ENCODE data around the gene STK36.
A peak's percentile ranks its signal among the peaks of the same experiment; 100 is the strongest.

STK36 gene

DNA sequence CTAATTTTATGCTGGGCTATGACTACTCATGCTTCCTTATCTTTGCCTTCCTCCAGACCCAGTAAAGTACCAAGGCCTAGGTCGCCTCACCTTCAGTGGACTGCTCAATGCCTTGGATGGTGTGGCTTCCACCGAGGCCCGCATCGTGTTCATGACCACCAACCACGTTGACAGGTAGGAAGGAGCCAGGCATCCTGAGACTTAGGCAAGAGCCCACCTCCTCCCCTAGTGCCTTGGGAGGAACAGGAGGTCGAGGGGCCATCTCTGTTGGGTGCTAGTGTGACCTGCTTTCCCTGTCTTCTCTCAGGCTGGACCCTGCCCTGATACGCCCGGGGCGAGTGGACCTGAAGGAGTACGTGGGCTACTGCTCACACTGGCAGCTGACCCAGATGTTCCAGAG lies 9.1 kb upstream of the STK36 start:
- no peak for DNase-seq (ENCODE audit: low read depth in 2 of 2)

DNA sequence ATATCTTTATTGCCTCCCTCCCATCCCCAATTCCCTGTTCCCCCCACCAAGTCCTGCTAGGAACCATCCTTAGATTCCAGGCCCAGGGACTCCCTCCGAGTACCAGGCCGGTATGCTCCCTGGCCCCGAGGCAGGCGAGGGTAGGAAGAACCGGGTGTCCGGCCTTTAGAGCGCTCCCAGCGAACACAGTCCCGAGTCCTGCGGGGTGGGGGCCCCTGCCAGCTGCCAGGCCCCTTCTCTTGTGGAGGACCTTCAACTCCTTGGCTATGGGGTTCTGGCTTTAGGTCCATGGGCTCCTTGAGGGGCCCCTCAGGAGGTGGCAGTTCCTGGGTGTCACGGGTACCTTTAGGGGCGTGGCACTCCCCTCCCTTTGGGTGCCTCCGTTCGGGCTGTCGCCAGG lies 8.0 kb upstream of the STK36 start:
- no peak for DNase-seq (ENCODE audit: low read depth in 2 of 2)

DNA sequence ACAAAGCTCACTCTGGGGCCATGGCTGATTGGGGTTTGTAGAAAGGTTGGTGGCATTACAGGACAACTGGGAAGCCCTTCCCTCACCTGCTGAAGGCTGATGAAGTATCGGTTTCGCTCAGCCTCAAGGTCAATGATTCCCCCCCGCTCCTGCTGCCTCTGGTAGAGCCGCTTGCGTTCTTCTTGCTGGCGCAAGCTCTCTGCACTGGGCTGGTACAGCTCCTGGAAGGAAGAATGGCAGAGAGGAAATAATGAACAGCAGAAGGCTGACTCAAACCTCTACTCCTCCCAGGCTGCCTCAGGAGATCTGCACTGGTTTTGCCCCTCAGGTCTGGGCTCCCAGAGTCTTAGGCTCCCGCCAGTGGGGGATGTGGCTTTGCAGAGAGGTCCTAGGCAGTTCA lies 7.2 kb upstream of the STK36 start:
- DNase-seq (ENCODE audit: low read depth in 2 of 2): no peak

DNA sequence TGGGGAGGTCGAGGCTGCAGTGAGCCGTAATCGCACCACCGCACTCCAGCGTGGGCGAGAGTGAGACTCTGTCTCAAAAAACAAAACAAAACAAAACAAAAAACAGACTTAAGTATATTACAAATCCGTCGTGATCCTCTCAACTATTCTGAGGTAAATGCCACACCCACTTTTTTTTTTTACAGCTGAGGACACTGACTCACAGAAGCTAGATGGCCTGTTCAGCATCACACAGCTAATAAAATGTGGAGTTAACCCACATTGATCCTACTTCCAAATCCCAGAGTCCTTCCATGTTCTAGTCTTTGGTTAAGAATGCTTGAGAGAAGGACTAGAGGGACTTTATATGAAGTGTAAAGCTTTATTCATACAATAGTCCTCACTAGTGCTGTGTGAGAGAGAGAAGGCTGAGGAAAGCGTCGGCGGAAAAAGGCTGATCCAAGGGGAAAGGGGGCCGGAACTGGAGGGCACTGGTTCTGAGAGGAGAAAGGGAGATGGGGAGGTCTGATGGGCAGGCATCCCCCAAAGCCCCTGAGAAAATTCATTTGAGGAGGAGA lies 711 bp upstream of the STK36 start:
- no peak for DNase-seq (ENCODE audit: low read depth in 2 of 2)

DNA sequence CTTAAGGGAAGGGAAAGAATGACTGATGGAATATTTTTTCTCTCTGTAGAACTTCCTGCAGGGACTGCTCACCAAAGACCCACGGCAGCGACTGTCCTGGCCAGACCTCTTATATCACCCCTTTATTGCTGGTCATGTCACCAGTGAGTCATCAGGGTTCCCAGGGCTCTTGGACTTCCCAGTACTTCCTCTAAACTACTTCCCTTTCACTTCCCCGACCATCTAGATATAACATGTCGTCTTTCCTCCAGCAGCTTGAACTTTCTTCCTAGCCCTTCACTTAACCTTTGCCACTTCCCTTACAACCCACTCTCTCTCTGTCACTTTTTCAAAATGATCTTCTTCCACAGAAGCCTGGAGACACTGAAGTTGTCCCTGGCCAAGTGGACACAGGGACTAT lies 7.2 kb downstream of the STK36 start:
- no peak for DNase-seq (ENCODE audit: low read depth in 2 of 2)

DNA sequence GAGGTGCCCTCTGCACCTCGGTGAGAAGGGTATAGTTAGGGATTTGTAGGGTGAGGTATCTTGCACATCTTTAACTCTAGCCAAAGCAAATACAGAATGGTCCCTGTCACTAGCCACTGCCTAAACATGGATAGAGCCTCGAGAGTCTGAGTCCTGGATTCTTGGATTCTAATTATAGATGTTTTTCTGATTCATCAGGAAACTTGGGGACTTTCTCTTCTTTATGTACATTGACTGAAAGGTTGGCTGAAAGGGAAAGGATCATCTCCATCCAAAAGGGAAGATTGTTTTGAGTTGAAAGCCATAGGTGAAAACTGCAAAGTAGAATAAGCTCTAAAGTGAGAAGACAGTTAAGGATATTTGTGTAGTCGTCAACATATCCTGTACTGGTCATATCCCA lies 8.2 kb downstream of the STK36 start:
- no peak for DNase-seq (ENCODE audit: low read depth in 2 of 2)

DNA sequence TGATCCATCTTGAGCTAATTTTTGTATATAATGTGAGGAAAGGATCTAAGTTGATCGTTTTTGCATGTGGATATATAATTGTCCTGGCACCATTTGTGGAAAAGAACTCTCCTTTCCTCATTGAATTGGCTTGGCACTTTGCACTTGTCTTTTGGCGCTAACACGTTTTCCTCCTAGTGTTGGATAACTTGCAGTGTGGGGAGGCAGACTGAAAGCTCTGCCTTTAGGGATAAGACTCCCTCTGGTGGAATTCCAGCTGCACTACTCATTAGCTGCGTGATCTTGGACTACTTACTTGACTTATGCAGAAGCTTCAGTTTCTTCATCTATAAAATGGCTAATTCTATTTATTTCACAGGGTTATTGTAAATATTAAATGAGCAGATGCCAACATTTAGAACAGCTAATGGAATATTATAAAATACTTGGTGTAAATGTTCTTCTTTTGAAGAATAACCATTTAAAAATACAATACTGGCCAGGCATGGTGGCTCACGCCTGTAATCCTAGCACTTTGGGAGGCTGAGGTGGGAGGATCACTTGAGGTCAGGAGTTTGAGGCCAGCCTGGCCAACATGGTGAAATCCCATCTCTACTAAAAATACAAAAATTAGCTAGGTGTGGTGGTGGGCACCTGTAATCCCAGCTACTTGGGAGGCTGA lies 15.6 kb downstream of the STK36 start:
- DNase-seq (ENCODE audit: low read depth in 2 of 2): peak; percentile 42

DNA sequence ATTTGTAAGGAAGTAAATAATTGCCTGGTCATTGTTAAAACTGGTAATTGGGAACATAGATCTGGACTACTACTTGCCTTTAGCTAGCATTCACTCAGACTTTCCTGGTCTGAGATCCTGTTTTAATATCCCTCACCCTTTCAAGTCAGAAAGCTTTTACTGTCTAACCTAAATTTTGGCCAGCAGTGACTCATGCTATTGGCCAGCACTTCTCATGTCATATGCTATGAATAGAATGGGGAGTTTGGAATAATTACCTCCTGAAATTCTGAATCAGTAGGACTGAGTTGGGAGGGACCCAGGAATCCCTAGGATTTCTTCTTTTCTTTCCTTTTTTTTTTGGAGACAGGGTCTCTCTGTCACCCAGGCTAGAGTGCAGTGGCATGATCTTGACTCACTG lies 19.3 kb downstream of the STK36 start:
- no peak for DNase-seq (ENCODE audit: low read depth in 2 of 2)

DNA sequence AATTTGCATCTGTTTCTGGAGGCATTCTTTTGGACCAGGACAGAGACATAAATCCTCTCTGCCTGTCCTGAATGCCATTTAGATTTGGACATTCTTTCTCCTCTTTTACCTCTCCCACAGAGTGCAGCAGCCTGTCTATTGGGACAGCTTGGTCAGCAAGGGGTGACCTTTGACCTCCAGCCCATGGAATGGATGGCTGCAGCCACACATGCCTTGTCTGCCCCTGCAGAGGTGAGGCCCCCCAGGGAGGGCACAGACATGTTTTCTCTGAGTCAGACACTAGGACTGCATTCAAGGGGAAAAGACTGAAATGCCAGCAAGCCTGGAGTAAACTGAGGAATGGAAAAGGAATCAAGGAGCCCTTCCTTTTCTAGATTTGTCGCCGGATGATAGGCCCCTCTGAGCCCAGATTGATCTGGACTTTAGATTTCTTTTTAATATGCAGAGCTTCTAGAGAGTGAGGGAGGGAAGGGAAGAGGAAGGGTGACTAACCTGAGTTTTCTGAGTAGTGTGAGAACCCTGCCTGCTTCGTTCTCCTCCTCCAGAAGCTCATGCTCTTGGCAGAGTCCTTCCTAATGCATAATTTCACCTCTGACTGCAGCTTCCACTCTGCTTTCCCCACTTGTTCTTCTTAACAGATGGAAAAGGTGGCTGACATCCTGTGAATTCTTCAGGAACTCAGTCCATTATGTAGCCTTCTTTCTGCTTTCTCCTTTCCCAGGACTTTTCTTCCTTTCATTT lies 22.7 kb downstream of the STK36 start:
- DNase-seq (ENCODE audit: low read depth in 2 of 2): no peak

DNA sequence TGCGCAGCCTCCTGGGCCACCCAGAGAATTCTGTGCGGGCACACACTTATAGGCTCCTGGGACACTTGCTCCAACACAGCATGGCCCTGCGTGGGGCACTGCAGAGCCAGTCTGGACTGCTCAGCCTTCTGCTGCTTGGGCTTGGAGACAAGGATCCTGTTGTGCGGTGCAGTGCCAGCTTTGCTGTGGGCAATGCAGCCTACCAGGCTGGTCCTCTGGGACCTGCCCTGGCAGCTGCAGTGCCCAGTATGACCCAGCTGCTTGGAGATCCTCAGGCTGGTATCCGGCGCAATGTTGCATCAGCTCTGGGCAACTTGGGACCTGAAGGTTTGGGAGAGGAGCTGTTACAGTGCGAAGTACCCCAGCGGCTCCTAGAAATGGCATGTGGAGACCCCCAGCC lies 27.0 kb downstream of the STK36 start:
- DNase-seq (ENCODE audit: low read depth in 2 of 2): no peak

DNA sequence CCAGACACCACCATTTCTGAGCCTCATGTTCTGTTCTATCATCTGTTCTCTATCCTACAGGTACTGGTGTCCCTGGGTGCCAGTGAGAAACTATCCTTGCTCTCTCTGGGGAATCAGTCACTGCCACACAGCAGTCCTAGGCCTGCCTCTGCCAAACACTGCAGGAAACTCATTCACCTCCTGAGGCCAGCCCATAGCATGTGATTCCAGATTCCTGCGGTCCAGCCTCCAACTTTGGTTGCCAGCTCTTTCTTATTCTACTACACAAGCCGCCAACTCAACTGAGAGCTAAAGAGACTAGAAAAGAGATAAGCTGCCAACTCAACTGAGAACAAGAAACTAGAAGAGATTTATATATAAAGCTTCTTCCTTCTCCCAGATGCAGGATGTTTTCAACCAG lies 29.9 kb downstream of the STK36 start:
- no peak for DNase-seq (ENCODE audit: low read depth in 2 of 2)

DNA sequence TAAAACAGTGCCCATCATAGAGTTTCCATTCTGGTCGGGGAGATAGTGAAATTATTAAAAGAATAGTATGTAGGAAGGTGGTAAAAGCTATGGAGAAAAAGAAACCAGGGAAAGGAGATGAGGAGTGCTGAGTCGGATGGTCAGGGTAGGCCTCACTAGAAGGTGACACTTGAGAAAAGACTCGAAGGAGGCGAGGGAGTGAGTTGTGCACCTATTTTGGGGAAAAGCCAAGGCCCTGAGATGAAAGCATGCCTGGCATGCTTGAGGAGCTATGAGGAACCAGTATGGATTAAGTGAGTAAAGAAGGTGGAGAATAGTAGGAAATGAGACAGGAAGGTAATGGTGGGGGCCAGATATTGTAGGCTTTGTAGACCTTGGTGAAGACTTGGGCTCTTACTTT lies 31.5 kb downstream of the STK36 start:
- DNase-seq (ENCODE audit: low read depth in 2 of 2): no peak

DNA sequence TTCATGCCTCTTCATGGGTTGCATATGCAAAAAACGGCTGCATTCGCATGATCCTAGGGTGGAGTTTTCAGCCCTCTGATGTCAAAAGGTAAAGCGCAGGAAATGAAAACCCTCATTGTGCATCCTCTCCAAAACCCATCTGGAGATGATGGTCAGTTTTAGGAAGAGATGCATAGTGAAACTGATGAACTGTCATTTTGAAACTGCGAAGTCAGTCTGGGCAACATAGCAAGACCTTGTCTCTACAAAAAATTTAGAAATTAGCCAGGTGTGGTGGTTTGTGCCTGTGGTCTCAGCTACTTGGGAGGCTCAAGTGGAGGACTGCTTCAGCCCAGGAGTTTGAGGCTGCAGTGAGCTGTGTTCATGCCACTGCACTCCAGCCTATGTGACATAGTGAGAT lies 36.2 kb downstream of the STK36 start:
- no peak for DNase-seq (ENCODE audit: low read depth in 2 of 2)

DNA sequence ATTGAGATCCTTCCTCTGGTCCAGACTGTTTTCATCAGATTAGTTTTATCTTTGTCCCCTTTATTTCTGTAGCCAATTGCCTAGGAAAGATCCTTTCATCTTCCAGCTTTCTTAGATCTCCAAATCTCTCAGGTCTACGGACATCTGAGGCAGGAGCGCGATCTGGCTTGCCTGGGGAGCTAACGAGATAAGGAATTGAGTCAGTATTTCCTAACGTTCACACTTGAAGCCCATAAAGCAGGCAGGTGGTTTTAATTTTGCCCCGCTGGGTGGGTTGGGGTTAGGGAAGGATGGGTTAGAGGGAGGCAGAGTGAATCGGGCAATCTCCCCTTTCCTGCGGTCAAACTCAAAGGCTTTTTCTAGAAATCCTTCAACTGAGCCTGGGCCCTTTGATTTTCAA lies 38.0 kb downstream of the STK36 start:
- DNase-seq (ENCODE audit: low read depth in 2 of 2): no peak

DNA sequence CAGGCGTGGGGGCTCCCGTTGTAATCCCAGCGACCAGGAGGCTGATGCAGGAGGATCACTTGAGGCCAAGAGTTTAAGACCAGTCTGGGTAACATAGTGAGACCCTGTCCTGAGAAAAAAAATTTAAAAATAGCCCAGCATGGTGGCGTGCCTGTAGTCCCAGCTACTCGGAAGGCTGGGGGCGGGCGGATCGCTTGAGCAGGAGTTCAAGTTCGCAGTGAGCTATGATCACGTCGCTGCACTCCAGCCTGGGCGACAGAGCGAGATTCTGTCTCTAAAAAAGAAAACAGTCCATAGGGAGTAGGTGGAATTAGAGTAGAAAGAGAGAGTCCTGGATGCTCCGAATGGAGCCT lies 38.4 kb downstream of the STK36 start:
- DNase-seq (ENCODE audit: low read depth in 2 of 2): no peak

DNA sequence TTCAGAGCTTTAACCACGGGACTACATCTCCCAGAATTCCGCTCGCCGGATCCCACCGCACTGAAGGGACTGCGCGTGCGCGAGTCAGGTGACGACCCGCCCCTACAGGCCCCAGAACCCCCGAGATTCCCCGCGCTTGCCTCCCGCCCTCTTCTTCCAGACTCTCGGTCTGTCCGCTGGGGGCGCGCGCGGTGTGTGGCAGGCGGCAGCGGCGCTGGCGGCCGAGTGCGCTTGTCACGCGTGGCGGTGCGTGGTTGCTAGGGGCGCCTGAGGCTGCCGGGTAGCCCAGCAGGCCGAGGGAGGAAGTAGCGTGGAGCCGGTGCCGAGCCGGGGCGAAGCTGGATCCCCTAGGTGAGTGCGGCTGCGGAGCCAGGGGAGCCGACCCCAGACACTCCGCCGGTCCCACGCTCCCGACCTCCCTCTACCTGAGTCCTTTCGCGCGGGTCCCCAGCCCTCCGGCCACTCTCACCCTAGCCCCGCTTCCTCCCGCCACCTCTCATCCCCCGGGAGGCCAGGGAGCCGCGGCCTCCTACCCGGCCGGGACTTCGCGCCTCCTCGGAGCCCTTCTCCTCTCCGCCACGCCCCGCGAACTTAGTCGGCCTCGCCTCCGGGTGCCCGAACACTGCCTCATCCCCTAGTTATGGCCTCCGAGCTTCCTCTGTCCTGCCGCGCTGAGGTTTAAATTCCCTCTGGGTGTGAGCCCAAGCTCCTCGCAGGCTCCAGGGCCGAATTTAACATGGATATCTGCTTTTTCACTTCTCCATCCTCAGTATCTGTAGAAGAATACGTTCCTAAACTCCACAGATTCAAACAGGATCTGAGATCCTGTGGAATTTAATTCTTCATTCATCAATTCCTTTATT lies 39.0 kb downstream of the STK36 start, which contains the start of gene TTLL4:
TTLL4 (plus strand) TSS at position 149 of the 863 bp plus-strand sequence. CDS start 26,842 bp downstream, outside the sequence.
- peak; percentile 89 to 90 for DNase-seq (ENCODE audit: low read depth in 2 of 2)

DNA sequence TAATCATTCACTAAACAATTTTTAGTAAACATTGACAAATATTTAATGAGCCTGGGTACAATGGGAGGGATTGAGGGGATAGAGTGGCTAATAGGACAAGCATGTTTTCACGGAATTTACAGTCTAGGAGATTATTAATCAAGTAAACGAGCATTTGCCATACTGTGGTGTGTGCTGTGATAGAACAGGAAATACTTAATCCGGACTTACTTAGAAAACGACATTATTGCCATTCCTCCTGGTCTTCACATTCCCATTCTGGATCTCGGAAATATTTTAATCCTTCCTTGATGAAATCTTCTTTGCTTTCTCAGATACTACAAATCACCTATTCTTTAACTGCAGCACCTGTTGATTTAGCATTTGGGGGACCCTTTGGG lies 39.7 kb downstream of the STK36 start:
- DNase-seq (ENCODE audit: low read depth in 2 of 2): no peak

DNA sequence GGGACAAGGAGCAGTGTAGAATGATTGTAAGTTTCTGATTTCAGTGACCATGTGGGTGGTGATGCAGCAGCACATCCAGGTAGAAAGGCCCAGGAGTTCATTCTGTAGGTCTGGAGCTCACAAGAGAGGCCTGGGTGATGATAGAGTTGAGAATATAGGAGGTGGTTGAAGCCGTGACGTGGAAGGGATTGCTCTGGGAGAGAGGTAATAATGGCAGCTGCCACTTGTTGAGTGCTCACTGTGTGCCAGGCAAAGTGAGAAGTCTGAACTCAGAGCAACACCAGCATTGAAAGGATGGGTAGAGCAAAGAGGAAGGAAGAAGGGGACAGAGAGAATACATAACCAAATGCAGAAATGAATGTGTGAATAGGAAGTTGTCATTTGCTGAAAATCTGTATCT lies 42.0 kb downstream of the STK36 start:
- no peak for DNase-seq (ENCODE audit: low read depth in 2 of 2)

DNA sequence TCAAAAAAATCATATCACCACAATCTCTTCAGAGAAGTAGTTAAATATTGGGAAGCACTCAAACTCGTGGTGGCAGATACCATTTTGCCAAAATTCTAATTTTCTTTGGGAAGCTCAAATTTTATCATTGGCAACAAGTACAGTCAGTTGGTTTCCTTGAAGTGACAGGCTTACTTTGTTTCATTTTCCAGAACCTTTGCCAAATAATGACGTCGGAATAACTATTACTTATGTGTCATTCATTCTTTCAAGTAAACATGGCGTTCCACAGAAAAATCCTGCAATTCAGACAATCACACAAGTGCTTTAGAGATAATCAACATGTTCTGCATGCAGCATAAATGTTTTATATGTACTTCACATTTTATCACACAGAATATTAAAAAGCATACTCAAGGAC lies 44.2 kb downstream of the STK36 start:
- no peak for DNase-seq (ENCODE audit: low read depth in 2 of 2)

DNA sequence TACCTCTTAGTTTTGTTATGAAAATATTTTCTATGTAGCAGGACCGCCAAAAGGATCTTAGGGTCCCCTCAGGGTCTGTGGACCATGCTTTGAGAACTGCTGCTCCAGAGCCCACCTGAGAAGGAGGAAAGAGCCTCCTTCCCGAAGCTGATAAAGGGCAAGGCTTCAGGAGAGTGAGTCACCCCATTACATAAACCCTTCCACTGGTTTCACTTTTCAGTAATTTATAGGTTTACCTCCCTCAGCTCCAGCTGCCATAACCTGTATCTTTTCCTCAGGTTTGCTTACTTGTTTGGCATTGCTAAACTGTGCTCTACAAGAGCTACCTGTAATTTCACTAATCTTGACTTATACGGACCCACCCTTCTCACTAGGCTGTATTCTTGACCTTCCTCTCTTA lies 45.4 kb downstream of the STK36 start:
- DNase-seq (ENCODE audit: low read depth in 2 of 2): no peak

DNA sequence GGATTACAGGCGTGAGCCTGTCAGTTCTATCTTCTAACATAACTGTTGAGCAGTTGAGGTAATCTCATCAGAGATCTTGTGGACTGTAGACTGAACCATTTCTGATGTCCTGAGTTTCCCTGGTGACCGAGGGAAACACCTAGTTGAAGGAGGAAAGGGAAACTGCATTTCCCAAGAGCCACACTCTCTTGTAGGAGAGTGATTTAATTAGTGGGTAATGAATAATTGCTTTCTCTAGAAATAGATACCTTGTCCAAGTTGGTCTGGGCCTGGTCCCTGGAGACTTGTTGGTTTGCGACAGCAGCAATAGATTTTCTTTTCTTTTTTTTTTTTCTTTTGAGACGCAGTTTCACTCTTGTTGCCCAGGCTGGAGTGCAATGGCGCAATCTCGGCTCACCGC lies 46.2 kb downstream of the STK36 start:
- DNase-seq (ENCODE audit: low read depth in 2 of 2): no peak

DNA sequence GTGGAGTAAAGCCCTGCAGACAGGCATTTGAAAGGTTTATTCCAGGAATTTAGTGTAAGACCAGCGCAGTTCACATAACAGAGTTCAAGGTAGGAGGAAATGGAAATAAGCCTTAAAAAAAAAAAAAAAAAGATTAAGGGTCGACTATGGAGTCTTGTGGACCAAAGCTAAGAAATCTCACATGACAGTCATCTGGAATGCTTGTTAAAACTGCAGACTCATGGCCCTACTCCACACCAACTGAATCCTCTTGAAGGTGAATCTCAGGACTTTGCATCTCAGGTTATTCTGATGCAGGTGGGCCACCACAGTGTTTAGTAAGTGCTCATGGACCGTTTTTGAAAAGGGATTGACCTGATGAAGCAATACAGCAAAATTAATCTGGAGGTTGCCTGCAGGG lies 47.6 kb downstream of the STK36 start:
- DNase-seq (ENCODE audit: low read depth in 2 of 2): no peak

Measured in fibroblast of skin of left biceps (primary cell).